IPS DF 4.7 (cell line): ENCODE data around the gene ELOVL6.
"Not testable (repeated sequence)": the region's sequence is repeated elsewhere in the genome, so short reads cannot be mapped to it uniquely, and the experiment has no call there.

Source experiments
- DNase-seq: peaks from one replicate; pipeline ENCODE4 v3.0.0-alpha.2; 2013; ENCODE audit warnings: low spot score; ENCODE audit errors: extremely low read depth

ELOVL6 gene

DNA sequence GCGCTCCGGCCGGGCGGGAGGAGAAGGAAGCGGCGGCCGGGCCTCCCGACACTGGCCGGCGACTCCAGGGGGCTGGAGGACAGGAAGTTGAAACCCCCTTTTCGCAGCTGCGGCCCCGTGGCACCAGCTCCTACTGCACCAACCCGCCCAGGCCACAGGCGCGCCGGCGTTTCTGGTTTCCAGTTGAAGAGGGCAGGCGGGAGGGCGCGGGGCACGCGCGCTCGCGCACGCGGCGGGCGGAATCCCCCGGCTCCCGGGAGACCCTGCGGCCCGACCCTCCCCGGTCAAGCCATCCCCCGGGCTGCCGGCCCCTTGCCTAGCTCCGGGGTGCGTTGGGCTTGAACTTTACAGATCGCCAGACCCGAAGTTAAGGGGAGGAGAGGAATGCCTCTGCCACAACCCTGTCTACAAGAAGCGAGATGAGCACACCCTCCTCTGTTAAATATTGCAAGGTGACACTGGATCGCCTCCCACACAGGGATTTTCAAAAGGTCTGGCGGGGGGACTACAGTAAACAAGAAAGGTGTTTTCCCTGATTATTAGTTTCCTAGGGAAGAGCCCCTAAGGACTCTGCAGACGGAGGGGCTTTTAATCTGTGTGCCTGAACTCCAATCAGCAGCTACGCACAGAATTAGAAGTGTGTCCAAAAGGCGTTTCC is 1.4 kb downstream of the ELOVL6 start:
- no peak for DNase-seq

DNA sequence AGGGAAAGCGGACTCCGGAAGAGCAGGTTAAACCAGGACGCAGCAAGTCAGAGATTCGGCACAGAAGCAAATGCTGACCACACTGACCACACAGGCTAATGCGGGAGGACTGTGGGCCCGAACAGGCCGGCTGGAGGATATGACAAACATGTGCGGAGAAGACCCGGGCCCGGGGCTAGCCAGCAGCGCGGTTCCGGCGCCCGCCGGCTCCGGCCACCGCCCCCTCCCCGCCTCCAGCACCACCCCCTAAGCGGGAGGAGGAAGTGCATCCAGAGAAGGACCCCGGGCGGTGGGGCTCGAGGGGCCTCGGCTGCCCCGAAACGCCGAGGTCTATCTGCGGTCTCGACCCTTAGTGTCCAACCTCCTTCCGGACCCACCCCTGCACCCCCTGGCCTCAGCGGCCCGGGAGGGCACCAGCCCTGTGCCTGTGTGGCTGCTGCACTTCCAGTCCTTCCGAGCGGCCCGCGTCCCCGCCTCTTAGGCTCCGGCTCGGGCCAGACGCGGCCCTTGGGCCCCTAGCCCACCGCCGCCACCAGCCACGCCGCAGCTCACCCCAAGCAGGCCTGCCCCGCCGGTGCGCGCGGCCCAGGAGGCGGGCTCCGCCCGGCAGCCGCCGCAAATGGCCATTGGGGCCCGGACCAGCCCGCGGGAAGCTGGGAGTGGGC is 2.1 kb downstream of the ELOVL6 start:
- no peak for DNase-seq

DNA sequence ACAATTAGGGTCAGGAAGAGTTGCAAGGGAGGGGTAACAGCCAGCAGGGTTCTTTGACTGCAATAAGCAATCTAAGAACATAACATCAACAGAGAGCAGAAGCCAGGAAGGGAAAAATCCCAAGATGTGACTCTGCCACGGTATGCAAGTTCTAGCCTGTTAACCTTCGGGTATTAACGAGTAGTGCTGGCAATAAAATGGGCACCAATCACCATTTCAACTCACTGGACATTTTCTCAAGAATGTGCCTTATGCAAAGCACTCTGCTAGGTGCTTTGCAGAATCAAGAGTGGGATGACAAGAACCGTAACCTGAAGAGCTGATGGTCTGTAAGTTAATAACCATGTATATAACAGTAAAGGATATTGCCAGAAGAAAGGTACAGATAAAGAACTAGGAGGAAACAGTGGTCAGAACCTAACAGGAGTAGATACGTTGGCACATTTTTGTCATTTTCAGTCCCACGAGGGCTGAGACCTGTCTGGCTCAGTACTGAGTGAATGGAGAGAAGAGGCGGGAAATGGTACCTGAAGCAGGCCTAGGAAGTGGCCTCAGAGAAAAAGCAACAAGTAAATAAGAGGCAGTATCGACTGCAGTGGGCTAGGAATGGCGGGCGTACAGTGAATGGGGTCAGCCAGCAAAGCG is 2.7 kb downstream of the ELOVL6 start:
- no peak for DNase-seq

DNA sequence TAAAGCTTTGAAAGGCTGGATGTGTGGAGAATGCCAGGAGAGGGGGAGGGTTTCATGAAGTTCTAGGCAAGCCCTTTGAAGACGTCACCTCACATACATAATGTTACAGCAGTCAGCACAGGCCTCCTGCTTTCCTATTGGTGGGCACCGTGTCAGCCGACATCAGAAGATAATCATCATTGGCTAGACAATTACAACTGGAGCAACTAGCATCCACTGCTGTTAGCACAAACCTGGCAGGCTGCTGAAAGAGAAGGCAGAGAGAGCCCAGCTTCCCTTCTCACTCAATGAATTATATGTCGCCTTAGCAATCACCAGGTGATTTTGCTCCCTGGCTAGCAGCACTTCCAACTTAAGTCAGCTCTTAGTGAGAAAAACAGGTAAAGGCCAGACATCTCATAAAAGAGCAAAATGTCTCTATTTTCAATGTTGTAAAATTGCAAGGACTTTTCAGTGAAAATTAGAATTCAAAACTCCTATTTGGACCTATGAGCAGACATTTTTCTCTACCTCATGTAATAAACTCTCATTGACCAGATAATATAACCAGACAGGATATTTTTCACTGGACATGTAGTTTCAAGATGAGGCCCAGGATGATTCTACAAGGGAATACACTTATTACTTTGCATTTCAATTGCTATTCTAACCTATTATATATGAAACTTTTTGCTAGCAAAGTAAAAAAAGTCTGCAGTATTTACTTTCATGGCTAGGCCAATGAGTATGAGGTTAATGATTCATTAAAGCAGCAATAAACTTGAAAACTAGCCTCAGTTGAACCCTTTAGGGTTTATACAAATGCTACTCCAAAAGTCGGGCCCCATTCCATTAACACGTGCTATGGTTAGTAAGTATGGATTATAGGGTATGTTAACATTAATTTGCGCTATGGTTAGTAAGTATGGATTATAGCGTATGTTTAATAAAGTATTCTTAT is 4.3 kb downstream of the ELOVL6 start:
- no peak for DNase-seq

DNA sequence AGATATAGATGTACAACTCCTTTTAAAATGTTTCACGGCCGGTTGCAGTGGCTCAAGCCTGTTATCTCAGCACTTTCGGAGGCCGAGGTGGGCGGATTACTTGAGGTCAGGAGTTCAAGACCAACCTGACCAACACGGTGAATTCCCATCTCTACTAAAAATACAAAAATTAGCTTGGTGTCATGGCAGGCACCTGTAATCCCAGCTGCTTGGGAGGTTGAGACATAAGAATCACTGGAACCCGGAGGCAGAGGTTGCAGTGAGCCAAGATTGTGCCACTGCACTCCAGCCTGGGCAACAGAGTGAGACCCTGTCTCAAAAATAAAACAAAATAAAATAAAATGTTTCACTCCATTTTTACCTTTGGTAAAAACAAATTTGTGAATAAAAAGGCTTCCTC is 5.1 kb downstream of the ELOVL6 start:
- DNase-seq = not testable (repeated sequence)

DNA sequence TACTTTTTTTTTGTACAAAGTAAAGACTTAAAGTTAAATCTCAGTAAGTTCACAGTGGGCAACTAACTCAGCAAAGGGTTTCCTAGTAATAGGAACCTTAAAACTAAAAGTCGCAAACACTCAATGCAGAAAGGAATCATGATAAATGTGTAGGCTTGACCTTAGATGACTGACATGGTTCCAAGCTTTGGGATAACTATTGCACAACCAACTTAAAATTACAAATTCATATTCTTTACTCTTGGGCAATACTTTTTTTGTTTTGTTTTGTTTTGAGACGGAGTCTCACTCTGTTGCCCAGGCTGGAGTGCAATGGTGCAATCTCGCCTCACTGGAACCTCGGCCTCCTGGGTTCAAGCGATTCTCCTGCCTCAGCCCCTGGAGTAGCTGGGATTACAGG is 8.2 kb downstream of the ELOVL6 start:
- DNase-seq = no peak

DNA sequence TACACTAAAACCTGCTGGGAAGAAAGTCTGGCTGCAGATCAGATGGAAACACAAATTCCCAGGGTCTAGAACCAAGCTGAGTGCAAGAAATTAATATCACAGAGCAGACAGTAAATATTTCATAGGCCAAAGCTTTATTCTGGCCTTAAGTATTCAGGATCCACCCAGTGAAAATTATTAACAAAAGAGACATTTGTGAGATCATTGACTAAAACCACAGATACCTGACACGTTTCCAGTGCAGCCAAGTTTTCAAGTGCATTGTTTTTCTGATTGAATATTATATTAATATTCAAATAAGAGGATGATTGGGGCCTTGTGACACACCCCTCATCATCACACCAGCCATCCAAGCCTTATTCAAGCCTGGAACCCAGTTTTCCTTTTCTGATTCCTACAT is 10.3 kb downstream of the ELOVL6 start:
- no peak for DNase-seq

DNA sequence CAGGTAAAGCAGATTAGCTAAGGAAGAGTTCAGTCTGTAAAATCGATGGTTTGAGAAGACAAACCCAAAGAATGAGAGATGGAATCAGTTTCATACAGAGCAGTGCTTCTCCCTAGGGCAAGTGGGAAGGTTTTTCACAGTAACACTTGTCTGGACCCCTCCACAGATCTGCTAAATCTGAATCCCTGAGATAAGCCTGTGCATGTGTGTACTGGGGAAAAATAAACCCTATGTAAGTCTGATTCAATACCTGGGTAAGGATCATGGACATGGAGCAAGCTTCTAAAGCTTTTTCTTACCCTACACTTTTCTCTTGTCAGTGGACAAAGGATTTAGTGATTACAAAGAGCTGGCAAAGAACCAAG is 13.6 kb downstream of the ELOVL6 start:
- DNase-seq = no peak

DNA sequence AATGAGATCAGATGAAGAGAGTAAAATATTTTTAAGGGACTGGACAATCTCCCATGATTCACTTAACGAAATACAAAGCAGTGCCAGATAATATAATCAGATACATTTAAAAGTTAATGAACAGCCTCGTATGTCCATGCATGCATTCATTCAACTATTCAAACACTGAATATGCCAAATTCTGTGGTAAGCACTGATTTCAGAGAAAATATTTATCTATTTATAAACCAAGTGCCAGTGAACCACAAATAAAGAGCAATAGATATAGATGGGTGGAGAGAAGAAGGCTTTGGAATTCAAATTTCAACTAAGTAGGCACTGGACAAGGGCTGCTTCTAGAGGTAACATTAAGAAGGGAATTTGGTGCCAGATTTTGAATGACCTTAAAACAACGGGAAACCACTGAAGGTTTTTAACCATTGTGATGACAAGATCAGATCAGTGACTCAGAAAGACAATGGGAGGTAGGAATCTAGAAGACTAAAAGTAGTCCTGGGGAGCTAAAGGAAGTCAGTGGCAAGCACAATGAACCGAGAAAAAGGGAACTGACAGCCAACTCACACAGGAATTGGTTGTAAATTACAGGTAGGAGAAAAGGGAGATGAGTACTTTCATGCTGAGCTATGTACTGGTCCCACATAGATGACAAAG is 14.2 kb downstream of the ELOVL6 start:
- DNase-seq = no peak

DNA sequence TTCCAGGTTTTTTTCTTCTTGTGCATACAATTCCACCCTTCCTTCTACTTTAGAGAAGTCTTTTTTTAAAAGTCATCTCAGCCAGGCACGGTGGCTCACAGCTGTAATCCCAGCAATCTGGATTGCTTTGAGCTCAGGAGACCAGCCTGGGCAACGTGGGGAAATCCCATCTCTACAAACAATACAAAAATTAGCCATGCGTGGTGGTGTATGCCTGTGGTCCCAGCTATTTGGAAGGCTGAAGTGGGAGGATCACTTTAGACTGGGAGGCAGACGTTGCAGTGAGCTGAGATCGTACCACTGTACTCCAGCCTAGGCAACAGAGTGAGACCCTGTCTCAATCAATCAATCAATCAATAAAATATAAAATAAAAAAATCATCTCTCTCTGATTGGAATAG is 14.8 kb downstream of the ELOVL6 start:
- DNase-seq = no peak

DNA sequence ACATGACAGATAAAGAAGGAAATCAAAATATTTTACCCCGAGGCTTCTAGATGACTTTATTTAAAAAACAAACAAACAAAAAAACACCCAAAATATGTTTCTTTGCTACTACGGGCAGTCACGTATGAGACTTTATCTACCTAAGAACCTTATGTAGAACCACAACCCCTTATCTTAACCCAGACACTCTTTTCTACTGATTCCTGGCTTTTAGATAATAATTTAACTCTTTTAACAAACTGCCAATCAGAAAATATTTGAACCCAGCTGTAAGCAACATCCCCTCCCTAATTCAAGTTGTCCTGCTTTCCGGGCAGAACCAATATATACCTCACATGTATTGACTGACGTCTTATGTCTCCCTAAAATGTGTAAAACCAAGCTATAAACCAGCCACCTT is 15.4 kb downstream of the ELOVL6 start:
- DNase-seq = no peak

DNA sequence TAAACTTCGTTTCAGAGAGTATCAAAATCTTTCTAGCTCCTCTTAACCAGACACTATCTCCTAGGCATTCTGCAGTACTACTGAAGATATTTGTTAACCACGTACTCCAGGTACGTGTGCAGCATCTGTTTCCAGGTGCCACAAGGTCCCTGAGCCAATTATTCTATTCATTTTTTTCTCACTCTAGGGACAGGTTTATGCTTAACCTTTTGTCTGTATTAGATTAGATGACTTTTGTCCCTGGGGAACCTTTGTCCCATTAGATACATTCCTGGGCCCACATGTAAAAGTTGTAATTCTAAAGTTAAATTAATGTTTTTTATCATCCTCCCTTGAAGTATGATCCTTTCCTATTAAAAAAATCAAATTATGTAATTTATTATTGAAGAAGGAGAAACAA is 16.5 kb downstream of the ELOVL6 start:
- DNase-seq = no peak

DNA sequence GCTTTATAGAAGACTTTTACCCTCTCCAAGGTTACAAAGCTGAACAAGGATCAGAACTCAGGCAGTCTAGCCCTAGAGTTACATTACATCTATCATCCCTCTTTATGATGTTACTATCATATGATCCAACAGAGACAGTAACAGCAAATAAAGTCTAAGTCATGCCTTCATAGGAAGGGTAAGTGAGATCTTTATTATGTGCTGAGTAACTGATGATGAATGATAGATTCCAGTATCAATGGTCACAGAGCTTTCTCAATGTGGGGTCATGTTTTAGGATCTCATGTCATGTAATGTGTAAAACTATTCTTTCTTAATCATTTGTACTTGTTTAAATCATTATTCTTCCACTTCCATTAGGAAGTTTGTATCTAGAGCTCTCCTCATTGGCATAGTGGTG is 22.8 kb downstream of the ELOVL6 start:
- DNase-seq = no peak

DNA sequence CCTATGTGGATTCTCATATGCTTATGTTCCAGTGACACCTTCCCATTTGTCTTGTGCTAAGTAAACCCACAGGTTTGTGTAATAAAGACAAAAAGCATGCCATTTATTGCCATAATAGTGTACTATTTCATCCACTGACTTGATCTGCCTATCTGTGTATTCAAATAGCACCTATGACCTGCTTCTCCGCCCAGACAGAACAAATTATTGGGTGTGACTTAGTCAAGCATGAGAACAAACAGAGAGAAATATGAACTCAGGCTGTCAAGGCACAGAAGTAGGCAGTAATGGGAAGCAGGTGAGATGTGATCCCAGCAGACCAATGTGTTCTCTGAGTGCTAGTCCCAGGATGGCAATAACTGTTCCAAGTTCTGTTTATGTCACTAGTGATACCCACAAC is 25.4 kb downstream of the ELOVL6 start:
- no peak for DNase-seq

DNA sequence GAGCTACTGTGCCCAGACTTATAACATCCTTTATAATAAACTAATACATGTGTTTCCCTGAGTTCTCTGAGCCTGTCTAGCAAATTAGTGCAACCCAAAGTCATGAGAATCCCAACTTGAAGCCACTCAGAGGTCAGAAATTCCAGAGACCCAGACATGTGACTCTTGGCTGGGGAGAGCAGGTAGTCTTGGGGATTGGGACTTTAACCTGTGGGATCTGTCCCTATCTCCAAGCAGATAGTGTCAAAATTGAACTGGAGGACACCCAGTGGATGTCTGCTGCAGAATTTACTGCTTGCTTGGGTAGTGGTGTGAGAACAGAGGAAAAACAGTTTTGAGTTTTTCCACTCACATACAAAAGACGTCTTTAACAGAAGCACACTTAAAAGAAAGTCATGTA is 26.4 kb downstream of the ELOVL6 start:
- DNase-seq = no peak

DNA sequence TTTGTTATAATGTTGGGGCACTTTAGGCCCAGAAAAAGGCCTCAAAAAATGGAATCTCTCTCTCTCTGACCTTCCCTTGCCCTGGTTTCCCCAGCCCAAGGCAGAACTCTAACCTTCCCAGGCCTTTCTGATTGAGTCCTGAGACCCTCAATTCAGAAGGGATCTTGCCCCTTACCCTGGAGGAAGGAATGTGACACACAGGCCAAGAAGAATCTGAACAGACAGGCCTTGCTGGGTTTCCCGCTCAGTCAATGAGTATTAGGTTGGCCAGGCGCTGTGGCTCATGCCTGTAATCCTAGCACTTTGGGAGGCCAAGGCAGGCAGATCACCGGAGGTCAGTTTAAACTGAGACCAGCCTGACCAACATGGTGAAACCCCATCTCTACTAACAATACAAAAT is 27.6 kb downstream of the ELOVL6 start:
- no peak for DNase-seq

DNA sequence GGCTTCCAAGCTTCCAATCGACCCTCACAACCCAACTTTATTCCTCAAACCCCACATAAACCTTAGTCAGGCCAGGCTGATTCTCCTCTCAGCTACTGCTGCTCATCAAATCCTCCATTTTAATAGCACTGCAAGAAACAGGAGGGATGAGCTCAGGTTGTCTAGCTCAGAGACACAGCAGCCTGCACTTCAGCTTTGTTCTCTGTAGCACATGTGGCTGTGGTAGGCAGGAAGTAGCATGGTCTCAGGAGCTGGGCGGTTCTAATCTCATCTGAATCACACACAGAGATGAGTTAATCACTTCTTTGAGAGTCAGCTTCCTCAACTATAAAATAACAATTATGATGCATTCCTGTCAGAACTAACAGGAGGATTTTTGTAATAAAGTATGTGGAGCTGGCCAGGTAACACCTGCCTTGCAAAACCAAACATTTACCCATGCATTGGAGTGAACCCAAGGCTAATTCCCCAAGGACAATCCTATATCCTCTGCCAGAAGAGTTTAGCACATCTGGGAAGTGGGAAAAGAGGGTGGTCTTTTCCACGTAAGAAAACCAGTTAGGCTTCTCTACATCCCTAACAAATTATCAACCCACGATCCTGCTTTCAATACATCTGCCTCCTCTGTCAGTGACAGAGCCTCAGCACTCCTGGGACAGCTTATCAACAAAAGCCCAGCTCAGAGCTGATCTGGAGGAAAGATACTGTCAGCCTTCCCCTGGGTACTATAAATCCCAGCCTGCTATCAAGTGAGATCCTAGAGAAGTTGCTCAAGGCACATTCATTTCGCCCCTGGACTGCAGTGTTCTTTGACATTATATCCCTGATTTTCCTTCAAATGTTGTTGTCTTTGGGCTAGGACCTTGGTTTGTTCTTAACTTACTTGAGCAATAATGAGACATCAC is 32.8 kb downstream of the ELOVL6 start:
- DNase-seq = no peak

DNA sequence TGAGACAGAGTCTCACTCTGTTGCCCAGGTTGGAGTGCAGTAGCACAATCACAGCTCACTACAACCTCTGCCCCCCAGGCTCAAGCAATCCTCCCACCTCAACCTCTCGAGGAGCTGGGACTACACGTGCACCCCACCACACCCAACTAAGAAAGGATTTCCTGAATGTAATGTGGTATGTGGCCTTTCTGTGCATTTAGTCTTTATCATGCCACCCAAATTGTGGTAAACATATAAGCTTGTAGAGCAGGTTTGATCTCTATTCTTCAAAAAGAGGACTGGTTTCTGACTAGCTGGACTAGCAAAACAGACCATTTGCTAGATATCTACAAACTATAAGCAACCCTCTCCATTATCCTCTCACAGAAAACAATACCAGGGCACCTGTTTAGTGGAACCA is 33.6 kb downstream of the ELOVL6 start:
- DNase-seq = no peak

DNA sequence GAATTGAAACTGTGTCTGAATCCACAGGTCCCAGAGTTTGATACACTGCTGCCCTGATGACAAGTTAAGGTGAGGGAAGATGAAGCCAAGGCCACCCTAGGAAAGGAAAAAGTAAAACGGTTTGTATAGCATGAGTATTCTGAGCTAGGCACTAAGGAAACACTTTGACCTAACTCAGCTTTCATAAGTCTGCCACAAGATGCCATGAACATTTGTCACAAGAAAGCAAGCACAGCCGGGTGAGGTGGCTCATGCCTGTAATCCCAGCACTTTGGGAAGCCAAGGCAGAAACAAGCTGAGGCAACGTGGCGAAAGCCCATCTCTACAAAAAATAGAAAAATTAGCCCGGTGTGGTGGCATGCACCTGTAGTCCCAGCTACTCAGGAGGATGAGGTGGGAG is 34.2 kb downstream of the ELOVL6 start:
- no peak for DNase-seq

DNA sequence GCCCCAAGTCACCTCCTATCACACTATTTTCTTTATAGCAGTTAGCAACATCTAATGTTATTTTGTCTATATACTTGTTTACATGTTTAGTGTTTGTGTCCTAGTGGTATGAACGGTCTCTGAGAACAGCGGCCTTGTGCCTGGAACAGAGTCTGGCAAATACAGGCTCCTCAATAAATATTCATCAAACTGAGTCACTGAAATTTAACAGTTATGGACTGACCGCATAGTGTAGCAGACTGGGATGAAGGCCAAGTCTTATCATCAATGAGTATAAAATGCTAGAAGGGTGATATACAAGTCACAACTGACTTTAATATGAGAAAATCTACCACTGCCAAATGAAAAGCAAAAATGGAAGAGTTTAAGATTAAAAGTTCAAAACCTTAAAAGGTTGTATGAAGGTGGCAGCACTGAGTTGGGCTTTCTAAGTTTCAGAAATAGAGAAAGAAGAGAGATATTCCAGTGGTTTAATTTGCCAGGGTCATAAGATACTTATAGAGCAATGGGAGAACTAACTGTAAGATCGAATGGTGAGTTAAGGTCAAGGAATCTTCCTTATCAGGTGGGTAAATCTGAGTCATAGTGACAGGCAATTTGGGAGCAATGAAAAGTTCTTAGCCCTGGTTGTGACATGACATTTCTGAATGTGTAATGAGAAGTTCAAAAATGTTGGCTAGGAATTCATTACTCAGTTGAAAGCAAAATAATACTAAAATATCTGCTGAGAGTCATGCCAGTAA is 34.9 kb downstream of the ELOVL6 start:
- no peak for DNase-seq
